Right kidney (tissue), 9 donors: ENCODE measurements around the gene NME7.
"Not testable (repeated sequence)": the region's sequence is repeated elsewhere in the genome, so short reads cannot be mapped to it uniquely, and the experiment has no call there.

Experiments
- DNase-seq: peaks from one replicate; pipeline ENCODE4 v3.0.0-alpha.2; 2016
- long read RNA-seq, 8 donors: transcript quantifications; one replicate each; lab custom pipeline, GENCODE V29; 2026

NME7 gene, protein sequence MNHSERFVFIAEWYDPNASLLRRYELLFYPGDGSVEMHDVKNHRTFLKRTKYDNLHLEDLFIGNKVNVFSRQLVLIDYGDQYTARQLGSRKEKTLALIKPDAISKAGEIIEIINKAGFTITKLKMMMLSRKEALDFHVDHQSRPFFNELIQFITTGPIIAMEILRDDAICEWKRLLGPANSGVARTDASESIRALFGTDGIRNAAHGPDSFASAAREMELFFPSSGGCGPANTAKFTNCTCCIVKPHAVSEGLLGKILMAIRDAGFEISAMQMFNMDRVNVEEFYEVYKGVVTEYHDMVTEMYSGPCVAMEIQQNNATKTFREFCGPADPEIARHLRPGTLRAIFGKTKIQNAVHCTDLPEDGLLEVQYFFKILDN
- long read RNA-seq, donor 1, transcript NME7-201 (12 exons, 1,642 nt), result major isoform, 17 of 276 reads
- long read RNA-seq, donor 1, partial matches to known transcripts, result 250 of 276 reads
- long read RNA-seq, donor 1, other reads (novel, unspliced or antisense), result 8 of 276 reads
- long read RNA-seq, donor 2, transcript NME7-201 (12 exons, 1,642 nt), result major isoform, 8 of 9 reads
- long read RNA-seq, donor 2, partial matches to known transcripts, result 0 of 9 reads
- long read RNA-seq, donor 2, other reads (novel, unspliced or antisense), result 0 of 9 reads
- long read RNA-seq, donor 3, partial matches to known transcripts, result 9 of 12 reads
- long read RNA-seq, donor 3, other reads (novel, unspliced or antisense), result 0 of 12 reads
- long read RNA-seq, donor 4, transcript NME7-201 (12 exons, 1,642 nt), result major isoform, 12 of 21 reads
- long read RNA-seq, donor 4, partial matches to known transcripts, result 8 of 21 reads
- long read RNA-seq, donor 4, other reads (novel, unspliced or antisense), result 0 of 21 reads
- long read RNA-seq, donor 5, transcript NME7-201 (12 exons, 1,642 nt), result major isoform, 18 of 444 reads
- long read RNA-seq, donor 5, partial matches to known transcripts, result 263 of 444 reads
- long read RNA-seq, donor 5, other reads (novel, unspliced or antisense), result 163 of 444 reads
- long read RNA-seq, donor 6, transcript NME7-201 (12 exons, 1,642 nt), result major isoform, 13 of 20 reads
- long read RNA-seq, donor 6, partial matches to known transcripts, result 5 of 20 reads
- long read RNA-seq, donor 6, other reads (novel, unspliced or antisense), result 0 of 20 reads
- long read RNA-seq, donor 7, full-length matches to known transcripts, result 20 of 28 reads
- long read RNA-seq, donor 7, partial matches to known transcripts, result 8 of 28 reads
- long read RNA-seq, donor 7, other reads (novel, unspliced or antisense), result 0 of 28 reads
- long read RNA-seq, donor 8, transcript NME7-201 (12 exons, 1,642 nt), result major isoform, 9 of 29 reads
- long read RNA-seq, donor 8, partial matches to known transcripts, result 20 of 29 reads
- long read RNA-seq, donor 8, other reads (novel, unspliced or antisense), result 0 of 29 reads

DNA sequence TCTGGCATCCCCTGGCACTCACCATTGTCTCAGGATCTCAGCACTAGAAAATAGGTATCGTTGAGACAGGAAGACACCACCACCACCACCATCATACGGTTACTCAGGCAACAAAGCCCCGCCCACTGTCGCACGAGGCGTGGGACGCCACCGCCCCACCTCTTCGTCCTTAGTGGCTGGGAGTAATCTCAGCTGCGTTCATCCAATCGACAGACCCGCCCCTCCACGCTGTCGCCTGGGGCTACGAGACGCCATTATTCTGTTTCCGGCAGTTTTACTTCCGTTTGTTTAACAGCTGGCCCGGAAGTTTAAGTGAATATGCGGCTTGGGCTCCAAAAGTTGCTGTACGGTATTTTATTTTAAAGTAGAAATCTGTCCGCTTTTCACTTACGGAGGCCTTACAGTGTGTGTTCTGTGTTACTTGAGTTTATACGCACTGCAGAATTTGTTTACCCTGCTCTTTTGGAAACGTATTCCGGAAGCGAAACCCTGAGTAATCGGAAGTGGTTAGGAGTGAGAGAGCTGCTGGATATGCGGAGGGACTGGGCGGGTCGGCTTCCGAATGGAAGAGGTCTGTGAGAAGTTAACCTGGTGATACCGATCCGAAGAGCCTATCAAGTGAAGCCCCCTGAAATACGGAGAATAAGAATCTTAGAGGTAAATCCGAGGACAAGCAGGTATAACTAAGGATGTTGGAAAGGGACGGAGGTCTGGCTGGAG lies at the start of gene NME7, which contains the start of gene BLZF1:
Gene NME7 (minus strand): TSS at position 112 of the 720 bp plus-strand sequence. CDS start 87 bp downstream, at position 25.
Gene BLZF1 (plus strand): TSS at position 510 of the 720 bp plus-strand sequence. CDS start 1,328 bp downstream, outside the sequence.
- peak; percentile 87 for DNase-seq

DNA sequence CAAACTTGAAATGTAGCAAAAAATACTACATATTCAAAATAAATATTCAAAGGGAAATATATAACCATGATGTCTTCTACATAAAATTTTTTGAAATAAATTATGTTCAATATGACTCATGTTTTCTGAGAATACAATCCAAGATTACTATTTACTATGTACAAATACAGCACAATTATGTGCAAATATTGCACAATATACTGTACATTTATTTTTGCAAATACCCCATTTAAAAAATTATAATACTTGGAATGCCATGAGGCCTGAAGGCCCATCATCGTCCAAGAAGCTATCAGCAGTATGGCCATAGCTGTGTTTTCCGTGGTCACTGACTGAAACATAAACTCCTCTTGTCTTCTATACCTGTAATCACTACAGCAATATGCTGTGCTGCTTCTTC lies 47.4 kb upstream of the NME7 start:
- no peak for DNase-seq

DNA sequence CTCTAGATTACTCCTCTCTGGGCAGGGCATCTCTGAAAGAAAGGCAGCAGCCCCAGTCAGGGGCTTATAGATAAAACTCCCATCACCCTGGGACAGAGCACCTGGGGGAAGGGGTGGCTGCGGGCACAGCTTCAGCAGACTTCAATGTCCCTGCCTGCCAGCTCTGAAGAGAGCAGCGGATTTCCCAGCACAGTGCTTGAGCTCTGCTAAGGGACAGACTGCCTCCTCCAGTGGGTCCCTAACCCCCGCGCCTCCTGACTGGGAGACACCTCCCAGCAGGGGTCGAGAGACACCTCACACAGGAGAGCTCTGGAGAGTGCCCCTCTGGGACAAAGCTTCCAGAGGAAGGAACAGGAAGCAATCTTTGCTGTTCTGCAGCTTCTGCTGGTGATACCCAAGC lies 40.7 kb upstream of the NME7 start:
- DNase-seq, result not testable (repeated sequence)

DNA sequence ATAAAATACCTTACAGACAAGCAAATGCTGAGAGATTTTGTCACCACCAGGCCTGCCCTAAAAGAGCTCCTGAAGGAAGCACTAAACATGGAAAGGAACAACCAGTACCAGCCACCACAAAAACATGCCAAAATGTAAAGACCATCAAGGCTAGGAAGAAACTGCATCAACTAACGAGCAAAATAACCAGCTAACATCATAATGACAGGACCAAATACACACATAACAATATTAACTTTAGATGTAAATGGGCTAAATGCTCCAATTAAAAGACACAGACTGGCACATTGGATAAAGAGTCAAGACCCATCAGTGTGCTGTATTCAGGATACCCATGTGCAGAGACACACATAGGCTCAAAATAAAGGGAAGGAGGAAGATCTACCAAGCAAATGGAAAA lies 35.0 kb upstream of the NME7 start:
- DNase-seq, result not testable (repeated sequence)

DNA sequence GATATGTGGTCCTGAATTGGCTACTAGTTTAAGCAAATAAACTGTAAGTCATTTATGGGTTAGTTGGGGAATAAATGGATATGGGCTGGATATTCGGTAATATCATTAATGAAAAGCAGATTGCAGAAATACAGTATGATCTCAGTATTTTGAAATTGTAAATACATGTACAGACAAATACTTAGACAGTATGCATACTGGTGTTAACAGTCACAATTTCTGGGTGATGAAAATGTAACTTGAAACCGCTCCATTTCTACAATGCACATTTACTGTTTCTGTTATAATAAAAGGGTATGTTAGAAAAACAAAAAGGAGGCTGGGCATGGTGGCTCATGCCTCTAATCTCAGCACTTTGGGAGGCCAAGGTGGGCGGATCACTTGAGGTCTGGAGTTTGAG lies 28.4 kb upstream of the NME7 start:
- no peak for DNase-seq

DNA sequence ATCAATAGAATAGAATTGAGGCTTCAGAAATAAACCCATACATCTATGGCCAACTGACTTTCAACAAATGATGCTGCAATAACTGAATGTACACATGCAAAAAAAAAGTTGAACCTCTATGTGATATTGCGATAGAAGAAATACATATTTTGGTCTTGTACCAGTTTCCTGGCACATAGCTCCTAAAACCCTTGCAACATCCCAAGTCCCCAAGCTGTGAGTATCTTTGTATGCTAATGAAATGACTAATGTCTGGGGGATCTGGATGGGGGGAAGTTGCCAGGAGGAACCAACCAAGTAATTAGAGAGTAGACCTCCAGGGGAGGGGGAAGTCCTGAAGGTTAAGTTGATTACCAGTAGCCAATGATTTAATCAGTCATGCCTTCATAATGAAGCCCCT lies 24.8 kb upstream of the NME7 start:
- no peak for DNase-seq

DNA sequence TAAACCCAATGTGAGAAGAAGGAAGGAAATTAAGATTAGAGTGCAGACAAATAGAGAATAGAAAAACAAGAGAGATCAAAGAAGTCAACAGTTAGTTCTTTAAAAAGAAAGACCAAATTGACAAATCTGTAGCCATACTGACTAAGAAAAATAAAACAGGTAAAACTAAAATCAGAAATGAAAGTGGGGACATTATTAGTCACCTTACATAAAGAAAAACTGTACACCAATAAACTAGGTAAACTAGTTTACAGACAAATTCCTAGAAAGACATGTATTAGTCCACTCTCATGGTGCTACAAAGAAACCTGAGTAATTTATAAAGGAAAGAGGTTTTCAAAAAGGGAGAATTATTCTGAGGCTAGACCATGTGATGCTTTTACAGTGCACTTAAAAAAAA lies 22.7 kb upstream of the NME7 start:
- DNase-seq, result no peak

DNA sequence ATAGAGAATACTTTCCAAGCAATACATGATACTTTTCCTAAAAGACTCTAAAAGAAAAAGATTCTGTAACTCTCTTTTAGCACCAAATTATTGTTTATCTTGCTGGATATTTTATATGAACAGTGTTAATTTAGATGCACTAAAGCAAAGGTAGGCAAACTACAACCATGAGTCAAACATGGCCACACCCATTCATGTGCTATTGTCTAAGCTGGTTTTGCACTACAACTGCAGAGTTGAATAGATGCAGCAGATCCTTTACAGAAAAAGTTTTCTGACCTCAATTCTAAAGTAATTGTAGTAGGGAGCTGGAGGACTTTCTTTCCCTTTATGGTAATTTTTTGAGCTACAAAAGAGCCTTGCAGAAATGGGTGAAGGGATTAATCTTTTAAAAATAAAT lies 19.8 kb upstream of the NME7 start:
- no peak for DNase-seq

DNA sequence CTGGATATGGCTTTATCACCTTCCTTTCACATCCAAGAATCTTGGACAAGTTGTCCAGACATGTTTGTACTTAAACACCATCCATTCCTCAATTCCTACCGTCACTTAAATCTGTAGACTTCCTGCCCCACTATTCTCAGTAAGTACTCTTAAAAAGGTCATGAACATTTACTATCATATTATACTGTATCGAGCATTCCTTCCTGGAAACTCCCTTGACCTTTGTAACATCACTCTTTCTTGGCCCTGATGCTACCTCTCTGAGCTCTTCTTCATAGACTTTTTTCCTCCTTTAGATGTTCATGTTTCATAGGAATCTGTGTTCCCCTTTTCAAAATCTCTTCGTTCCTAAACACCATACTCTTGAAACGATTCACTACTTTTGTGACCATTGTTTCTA lies 15.9 kb upstream of the NME7 start:
- no peak for DNase-seq

DNA sequence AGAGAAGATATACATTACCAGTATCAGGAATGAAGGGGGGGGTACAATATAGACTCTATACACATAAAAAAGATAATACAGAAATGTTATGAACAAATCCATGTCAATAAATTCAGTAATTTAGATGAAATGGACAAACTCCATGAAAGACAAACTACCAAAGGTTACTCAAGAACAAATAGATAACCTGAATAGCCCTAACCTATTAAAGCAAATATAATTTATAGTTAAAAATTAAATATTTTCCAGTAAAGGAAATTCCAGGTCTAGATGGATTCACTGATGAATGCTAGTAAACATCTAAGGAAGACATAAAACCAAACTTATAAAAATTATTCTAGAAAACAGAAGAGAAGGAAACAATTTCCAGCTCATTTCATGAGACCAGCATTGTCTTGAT lies 13.6 kb upstream of the NME7 start:
- DNase-seq, result no peak

DNA sequence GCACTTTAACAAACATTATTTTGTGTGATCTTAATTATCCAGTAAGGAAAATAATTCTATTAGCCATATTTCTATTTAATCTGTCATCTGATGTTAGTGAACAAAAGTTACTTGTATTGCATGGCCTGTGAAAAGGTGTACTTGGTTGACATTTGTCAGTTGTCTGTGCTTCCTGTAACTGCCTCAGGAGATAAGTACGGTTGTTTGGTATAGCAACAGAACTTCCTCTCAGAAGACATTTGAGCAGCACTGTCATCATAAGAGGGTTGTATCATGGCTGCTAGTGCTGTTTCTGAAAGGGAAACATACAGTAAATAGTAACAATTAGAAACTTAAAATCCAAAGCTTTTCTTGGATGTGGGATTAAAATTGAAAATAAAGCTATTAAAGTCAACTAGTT lies 3.8 kb upstream of the NME7 start:
- DNase-seq, result no peak

DNA sequence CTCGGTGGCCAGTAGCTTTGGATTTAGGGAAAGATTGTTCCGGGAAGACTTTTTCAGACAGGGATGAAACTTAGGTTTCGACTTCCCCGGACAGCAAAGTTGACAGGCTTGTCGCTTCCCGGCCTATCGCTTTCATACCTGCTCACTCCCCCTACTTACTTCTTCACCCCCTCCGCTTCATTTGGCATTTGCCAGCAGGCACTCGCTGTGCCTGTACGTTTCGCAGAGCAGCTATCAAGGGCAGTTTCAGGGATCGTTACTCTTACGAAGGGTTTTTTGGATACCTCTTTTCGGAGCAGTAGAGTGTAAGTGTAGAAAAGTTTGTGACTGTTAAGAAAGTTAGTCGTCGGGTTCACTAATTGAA lies 791 bp upstream of the NME7 start:
- DNase-seq, result no peak

DNA sequence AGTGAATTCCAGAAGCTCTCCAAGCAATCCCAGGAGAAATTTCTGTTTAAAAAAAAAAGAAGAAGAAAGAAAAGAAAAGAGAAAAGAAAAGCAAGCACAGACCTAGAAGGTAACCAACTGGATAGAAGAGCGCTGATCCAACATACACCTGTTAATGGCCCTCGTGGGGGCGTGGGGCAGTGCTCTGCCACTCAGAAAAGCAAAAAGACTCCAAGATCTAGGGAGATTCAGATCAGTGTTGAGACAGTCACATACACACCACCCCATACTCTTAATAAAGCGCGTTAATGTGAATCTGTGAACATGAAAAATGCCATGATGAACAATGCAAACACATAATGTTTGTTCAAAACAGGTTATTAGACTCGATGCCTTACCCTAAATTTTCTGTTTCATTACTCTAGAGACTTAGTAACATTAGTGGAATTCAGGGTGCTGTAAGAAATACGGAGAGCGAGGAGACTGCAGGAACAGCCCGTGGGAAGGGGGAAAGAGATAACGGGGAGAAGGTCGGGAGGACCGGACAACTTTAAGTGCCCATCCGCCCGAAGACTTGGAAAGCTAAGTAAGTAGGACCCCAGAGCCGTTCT lies 406 bp downstream of the NME7 start:
- DNase-seq, result no peak

DNA sequence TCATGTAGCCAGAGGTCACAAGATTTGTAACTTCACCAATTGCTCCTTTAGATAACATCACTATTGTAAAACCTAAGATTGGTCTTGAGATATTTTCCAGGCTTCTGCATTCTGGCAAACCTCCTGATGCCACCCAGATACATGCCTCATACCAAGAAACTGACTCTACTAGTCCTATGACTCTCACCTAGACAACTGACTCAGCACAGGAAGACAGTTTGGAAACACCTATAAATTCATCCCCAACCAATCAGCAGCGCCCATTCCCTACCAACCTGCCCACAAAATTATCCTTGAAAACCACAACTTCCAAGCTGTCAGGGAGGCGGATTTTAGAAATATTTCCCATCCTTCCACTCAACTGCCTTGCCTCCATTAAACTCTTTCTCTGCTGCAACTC lies 2.6 kb downstream of the NME7 start:
- no peak for DNase-seq

DNA sequence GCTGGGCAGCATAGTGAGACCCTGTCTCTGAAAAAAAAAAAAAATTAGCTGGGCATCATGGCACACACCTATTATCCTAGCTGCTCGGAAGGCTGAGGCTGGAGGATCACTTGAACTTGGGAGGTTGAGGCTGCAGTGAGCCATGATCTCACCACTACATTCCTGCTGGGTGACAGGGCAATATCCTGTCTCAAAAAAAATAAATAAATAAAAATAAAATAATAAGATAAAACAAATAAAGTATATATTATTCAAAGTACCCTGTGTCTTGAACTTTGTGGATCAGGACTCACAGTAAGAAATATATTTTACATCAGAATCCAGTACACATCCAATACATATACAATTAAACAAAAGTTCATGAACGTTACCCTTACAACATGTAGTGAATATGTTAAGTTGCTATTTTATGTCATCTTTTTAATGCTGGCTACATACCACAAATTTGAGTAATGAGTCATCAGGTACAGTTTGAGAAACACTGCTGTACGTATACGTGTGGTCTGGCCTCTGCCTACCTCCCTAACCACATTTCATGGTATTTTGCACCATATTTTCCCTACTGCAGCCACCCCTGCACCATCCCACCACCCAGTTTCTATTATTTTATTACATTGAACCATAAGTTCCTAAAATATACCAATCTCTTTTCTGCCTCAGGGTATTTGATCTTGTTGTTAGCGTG lies 4.4 kb downstream of the NME7 start:
- no peak for DNase-seq

DNA sequence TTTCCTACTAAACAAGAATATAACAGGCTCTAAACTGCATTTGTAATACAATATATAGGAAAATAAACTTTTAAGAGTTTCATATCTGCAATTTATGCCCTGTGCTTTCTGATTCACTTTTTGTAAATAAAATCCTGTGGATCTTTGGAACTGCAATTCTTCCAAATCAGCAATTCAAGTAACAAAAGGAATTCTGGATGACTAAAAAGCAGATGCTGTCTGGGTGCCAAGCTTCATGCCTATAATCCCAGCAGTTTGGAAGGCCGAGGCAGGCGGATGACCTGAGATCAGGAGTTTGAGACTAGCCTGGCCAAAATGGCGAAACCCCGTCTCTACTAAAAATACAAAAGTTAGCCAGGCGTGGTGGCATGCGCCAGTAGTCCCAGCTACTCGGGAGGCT lies 6.3 kb downstream of the NME7 start:
- DNase-seq, result no peak

DNA sequence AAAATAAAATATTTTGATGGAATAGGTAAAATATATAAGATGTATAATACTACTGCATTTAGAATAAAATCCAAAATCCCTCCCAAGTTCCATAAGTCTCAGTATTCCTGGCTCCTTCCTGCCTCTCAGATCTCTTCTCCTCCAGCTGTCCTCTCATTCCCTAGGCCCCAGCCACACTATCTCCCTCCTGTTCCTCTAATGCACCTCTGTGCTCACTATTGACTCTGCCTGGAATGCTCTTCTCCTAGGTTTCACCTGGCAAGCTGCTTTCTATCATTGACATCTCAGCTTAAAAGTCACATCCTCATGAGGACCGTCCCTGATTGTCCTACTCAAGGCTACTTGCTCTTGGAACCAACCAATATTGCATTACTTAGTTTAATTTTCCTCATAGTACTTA lies 7.2 kb downstream of the NME7 start:
- DNase-seq, result no peak

DNA sequence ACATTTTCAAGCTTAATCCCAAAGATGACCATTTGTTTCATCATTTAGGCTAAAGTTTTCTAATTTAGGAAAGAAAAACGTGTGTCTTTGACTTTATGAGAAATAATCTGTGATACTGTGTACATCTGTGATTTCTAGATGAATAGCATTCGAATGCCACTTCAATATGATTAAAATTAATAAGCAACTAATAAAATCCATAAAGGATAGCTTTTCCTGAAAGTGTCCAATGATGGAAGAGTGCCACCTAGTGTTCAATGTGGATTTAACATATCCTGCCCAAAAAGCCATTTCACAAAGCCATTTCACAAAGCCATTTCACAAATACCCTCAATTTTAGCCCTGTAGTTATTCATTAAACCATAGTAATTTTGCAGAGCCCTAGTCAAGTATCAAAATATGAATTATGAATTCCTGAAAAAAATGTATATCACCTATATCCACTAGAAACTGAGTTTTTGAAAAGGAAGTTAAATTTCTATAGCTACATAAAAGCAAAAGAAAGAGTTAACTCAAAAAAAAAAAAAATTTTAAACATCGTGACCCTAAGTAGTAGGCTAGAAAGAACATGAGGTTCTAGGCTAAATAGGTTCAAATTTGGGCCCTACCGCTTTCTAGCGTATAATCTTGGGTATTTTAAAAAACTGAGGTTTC lies 19.1 kb downstream of the NME7 start:
- DNase-seq, result peak; percentile 14

DNA sequence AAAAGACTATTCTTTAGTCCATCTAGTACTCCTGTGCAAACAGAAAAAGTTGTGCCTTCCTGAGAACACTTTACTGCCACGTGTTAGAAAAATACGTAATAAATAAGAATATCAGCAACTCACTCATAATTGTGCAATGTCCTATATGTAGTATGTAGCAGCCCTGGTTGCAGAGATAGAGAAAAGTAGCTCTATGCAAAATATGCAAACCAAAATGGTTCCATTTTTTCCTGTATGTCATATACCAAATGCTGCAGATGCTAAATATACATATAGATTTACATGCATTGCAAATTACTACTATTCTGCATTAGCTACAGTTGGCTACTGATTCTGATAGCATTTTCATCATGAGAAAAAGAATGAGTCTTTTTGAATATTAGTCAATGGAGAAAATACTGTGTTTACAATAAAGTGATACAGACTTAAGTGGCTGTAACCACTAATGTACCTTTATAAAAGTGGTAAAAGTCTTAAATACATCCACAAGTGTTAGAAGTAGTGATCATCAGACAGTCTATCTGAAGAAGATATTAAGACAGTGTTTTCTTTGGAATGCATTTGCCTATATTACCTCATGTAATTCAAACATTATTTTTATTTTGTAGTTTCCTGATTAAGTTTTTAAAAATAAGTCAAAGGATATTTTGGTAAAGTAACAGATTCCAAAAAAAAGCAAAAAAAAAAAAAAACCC lies 19.8 kb downstream of the NME7 start:
- DNase-seq, result no peak
